GM13977 (cell line): ENCODE measurements around the gene OGDHL.

Source experiments
- DNase-seq: peaks from one replicate; pipeline ENCODE4 v3.0.0; 2012; ENCODE audit warnings: low spot score
- in situ Hi-C: fragments of 300-500 bp; cut with MboI; formaldehyde crosslinking; loops from one replicate; pipeline ENCODE4 v1.12.0; 2022; ENCODE audit warnings: low sequenced_read_pairs, low pct_unique_long_range_greater_than_20kb, mixed read lengths, inconsistent platforms; ENCODE audit not compliant: unreplicated experiment
- TF ChIP-seq, protein P1 (sequence below): IDR thresholded peaks from 2 replicates; pipeline ENCODE4 v1.5.1; 2012; ENCODE audit warnings: mild to moderate bottlenecking, control low read depth; ENCODE audit not compliant: insufficient read depth; ENCODE audit errors: extremely low read depth, missing control alignments

The OGDHL gene

DNA sequence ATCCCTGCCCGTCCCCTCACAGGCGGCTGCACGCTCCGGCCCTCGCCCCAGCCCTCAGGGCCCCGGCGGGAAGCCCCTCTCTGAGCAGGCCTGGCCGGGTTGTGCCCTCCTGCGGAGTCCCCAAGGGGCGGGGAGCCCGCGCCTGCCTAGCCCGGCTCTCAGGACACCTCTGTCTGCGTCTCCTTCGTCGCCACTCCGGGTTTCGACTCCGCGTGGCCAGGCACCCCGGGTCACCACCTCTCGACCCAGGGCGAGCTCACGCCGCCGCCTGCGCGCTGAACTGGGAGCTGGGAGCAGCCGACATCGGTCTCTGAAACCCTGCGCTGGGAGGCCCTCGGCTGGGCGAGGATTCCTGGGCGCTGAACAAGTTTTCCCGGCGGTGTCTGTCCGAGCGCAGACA, 6.2 kb upstream of the OGDHL start:
- in situ Hi-C loops = no loop called here
- TF ChIP-seq, protein P1, sequence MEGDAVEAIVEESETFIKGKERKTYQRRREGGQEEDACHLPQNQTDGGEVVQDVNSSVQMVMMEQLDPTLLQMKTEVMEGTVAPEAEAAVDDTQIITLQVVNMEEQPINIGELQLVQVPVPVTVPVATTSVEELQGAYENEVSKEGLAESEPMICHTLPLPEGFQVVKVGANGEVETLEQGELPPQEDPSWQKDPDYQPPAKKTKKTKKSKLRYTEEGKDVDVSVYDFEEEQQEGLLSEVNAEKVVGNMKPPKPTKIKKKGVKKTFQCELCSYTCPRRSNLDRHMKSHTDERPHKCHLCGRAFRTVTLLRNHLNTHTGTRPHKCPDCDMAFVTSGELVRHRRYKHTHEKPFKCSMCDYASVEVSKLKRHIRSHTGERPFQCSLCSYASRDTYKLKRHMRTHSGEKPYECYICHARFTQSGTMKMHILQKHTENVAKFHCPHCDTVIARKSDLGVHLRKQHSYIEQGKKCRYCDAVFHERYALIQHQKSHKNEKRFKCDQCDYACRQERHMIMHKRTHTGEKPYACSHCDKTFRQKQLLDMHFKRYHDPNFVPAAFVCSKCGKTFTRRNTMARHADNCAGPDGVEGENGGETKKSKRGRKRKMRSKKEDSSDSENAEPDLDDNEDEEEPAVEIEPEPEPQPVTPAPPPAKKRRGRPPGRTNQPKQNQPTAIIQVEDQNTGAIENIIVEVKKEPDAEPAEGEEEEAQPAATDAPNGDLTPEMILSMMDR = no peak
- no peak for DNase-seq

DNA sequence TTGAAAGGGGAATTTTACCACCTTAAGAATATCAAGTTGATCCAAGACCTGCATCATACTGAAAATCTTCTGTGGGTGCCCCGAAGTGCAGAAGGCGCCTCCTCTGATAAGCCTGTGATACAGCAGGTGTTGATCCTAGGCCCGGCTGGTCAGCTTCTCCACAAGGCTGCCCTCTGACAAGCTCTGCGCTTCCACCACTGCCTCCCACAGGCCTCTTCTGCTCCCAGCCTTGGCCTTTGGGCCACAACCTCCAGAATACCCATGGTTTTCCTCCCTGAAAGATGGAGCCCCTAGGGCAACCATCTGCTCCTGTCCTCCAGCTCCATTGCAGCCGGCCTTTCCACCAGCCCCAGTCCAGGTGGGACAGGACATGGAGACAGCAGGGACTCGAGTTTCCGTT, 5.6 kb upstream of the OGDHL start:
- no peak for DNase-seq
- TF ChIP-seq, protein P1 = no peak
- in situ Hi-C loops = no loop called here

DNA sequence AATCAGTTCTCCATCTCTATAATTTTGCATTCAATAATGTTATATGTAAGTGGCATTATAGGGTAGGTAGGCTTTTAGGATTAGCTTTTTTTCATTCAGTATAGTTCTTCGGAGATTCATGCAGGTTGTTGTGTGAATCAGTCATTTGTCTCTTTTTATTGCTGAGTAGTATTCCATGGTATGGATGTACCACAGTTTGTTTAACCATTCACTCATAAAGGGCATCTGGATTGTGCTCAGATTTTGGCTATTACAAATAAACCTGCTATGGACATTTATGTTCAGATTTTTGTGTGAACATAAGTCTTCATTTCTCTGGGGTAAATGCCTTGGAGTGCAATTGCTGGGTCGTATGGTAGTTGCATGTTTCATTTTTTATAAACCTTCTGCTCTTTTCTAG, 4.4 kb upstream of the OGDHL start:
- no peak for DNase-seq
- in situ Hi-C loops = no loop called here
- TF ChIP-seq, protein P1 = no peak

DNA sequence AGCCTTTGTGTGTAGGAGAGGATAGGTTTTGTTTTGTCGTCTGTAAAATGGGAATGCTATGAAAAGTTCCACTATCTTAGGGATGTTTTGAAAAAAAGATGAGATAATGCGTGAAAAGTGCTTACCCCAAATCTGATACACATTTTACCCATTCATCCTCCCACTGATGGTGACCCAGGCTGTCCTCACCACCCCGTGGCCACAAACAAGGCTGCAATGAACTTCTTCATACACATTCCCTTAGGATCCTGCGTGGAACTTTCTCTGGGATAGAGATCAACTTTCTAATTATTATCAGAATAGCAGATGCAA, 399 bp upstream of the OGDHL start:
- in situ Hi-C loops = no loop called here
- no peak for DNase-seq
- TF ChIP-seq, protein P1 = no peak

DNA sequence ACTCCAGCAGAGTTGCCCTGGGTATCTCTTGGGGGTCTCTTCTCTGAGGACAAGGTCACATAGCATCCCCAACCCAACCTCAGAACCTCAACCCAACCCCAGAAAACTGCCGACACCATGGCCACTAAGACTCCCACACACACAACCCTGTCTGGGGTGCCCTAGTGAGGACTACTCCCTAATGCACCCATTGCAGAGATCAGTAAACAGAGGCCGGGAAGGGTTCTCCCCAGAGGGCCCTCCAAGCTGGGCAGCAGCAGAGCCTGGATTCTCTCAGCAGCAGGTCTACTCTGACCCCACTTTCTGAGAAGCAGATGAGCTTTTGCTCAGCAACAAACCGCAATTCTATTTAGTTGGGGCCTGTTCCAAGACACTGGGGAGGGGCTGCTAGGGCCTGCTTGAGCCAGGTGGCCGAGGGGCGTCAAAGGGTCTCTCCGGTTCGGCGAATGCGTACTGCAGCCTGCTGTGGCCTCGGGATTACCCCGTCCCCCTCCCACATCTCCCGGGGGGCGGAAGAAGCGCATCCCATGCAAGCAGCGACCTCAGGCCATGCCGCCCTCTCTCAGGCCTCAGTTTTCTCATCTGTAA, 828 bp downstream of the OGDHL start:
- TF ChIP-seq, protein P1 = no peak
- DNase-seq = peak; percentile 14
- in situ Hi-C loops = no loop called here

DNA sequence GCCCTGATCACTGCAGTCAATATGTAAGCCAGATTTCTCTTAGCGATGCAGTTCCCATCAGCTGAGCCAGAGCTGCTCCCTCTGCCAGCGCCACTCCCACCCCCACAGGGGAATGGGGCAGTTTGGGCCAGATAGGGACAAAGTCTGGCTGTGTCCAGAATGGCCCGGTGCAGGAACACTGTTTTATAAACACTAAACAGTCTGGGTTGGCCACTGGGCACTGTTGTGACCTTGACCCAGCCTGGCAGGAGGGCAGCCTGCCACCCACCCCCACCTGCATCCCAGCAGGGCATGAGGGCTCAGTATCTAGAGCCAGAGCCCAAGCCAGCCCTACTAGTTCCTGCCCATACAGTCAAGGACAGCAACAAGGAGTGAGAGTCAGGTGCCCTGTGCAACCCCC, 1.3 kb downstream of the OGDHL start:
- TF ChIP-seq, protein P1 = no peak
- no peak for DNase-seq
- in situ Hi-C loops = no loop called here

DNA sequence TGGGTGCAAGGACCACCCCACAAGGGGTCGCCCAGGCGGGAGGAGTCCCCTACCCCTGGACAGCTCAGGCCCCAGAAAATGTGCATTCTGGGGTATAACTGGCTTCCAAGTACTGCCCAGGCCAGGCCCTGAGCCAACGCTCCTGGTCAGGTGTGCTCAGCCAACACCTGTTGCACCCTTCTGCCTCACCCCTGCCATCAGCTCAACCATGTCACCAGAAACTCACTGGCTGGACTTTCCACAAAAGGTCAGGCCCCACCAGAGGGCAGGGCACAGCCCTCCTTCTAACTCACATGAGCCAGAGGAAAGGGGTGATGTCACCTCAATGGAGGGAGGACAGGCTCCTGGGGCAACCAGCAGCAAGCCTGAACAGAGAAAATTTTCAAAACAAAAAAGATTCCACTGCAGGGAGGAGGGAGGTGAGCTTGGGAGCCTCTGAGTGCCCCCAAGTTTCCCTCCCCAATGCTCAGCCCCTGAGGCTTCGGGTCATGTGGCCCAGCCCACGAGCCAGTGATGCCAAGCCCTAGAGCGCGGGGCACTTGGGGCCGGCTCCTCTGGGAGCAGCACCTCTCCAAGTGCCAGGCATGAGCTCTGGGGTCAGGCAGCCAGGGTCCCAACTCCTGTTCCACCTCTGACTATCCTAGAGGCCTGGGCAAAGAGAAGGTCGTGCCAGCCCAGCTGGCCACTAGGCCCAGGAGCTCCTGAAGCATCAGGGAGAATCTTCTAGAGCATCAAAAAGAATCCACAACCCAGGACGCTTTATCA, 2.2 kb downstream of the OGDHL start:
- TF ChIP-seq, protein P1 = no peak
- DNase-seq = no peak
- in situ Hi-C loops = no loop called here
